GM23338 (cell line): ENCODE measurements around the gene SLBP. TPM values are rescaled to one million over a fixed set of nuclear protein-coding genes. Genes with fewer than 3 reads are reported as not detected.

ENCODE experiments used
- ATAC-seq: fragments of 200-7000 bp; cut with Tn5 transposase; 3 replicates; pipeline ENCODE4 v1.9.1; 2020
- DNase-seq: peaks from one replicate; pipeline ENCODE4 v3.0.0-alpha.2; 2015; ENCODE audit warnings: low spot score
- H2AFZ ChIP-seq: fragments of 200-600 bp; sonication (generic); 2 replicates; pipeline ENCODE4 v1.8.0; 2016; ENCODE audit warnings: antibody characterized with exemption, mild to moderate bottlenecking, moderate library complexity
- H3F3A ChIP-seq: fragments of 200-600 bp; sonication (generic); replicated peaks from 2 replicates; pipeline ENCODE4 v1.8.0; 2017; ENCODE audit warnings: antibody characterized with exemption, mixed run types, low read depth
- H3K27ac ChIP-seq: fragments of 200-600 bp; sonication (generic); 2 replicates; pipeline ENCODE4 v1.6.1; 2016; ENCODE audit warnings: low read depth
- H3K27me3 ChIP-seq: fragments of 200-600 bp; sonication (generic); 2 replicates; pipeline ENCODE4 v1.8.0; 2016; ENCODE audit warnings: mild to moderate bottlenecking, mixed run types, moderate library complexity; ENCODE audit not compliant: insufficient read depth
- H3K36me3 ChIP-seq: fragments of 200-600 bp; sonication (generic); 2 replicates; pipeline ENCODE4 v1.8.0; 2016; ENCODE audit warnings: mild to moderate bottlenecking; ENCODE audit not compliant: insufficient read depth
- H3K4me1 ChIP-seq: fragments of 200-600 bp; sonication (generic); 2 replicates; pipeline ENCODE4 v1.8.0; 2016; ENCODE audit warnings: mild to moderate bottlenecking, moderate library complexity; ENCODE audit not compliant: insufficient read depth
- H3K4me2 ChIP-seq: fragments of 200-600 bp; sonication (generic); 2 replicates; pipeline ENCODE4 v1.7.1; 2017; ENCODE audit warnings: mixed run types
- H3K4me3 ChIP-seq: fragments of 200-600 bp; sonication (generic); 2 replicates; pipeline ENCODE4 v1.6.1; 2016; ENCODE audit warnings: mixed run types
- H3K79me2 ChIP-seq: fragments of 200-600 bp; sonication (generic); replicated peaks from 2 replicates; pipeline ENCODE4 v1.8.0; 2017; ENCODE audit warnings: mild to moderate bottlenecking; ENCODE audit not compliant: insufficient read depth
- H3K9me2 ChIP-seq: fragments of 200-600 bp; sonication (generic); 2 replicates; pipeline ENCODE4 v1.8.0; 2017; ENCODE audit not compliant: insufficient read depth
- H4K20me1 ChIP-seq: fragments of 200-600 bp; sonication (generic); replicated peaks from 2 replicates; pipeline ENCODE4 v1.8.0; 2017; ENCODE audit warnings: mild to moderate bottlenecking; ENCODE audit not compliant: insufficient read depth
- H3K27ac Mint-ChIP-seq: 2 replicates; pipeline ENCODE4 v1.8.0; 2020; ENCODE audit warnings: inconsistent platforms, mild to moderate bottlenecking, moderate library complexity, mixed read lengths
- H3K27me3 Mint-ChIP-seq: 3 replicates; pipeline ENCODE4 v1.8.0; 2022; ENCODE audit warnings: low read depth, mild to moderate bottlenecking, moderate library complexity, mixed read lengths, inconsistent platforms; ENCODE audit not compliant: insufficient read depth, poor library complexity
- H3K36me3 Mint-ChIP-seq: 3 replicates; pipeline ENCODE4 v1.8.0; 2021; ENCODE audit warnings: low read depth, mild to moderate bottlenecking, inconsistent platforms, moderate library complexity, mixed read lengths
- H3K4me1 Mint-ChIP-seq: 3 replicates; pipeline ENCODE4 v1.8.0; 2020; ENCODE audit warnings: mild to moderate bottlenecking, inconsistent platforms, mixed read lengths
- H3K4me3 Mint-ChIP-seq: 3 replicates; pipeline ENCODE4 v1.8.0; 2021; ENCODE audit warnings: moderate library complexity, mild to moderate bottlenecking, inconsistent platforms, mixed read lengths
- H3K9me3 Mint-ChIP-seq: 3 replicates; pipeline ENCODE4 v1.8.0; 2020; ENCODE audit warnings: moderate library complexity, mild to moderate bottlenecking, inconsistent platforms, mixed read lengths
- EZH2phosphoT487 ChIP-seq: fragments of 200-600 bp; sonication (generic); IDR thresholded peaks from one replicate; pipeline ENCODE4 v1.8.1; 2018; ENCODE audit warnings: antibody characterized with exemption; ENCODE audit not compliant: unreplicated experiment
- JUNB ChIP-seq: IDR thresholded peaks from one replicate; pipeline ENCODE4 v1.6.1; 2016; ENCODE audit warnings: antibody characterized with exemption; ENCODE audit not compliant: unreplicated experiment
- ZNF114 ChIP-seq: fragments of 250-450 bp; sonication (Bioruptor Pico); IDR thresholded peaks from 2 replicates; pipeline ENCODE4 v1.5.0; 2020; ENCODE audit warnings: mild to moderate bottlenecking, moderate library complexity
- ZNF462 ChIP-seq: fragments of 250-450 bp; sonication (Bioruptor Pico); IDR thresholded peaks from 2 replicates; pipeline ENCODE4 v1.5.0; 2020; ENCODE audit warnings: mild to moderate bottlenecking, moderate library complexity
- polyA plus RNA-seq: library from polyadenylated mRNA; unstranded; fragments of >200 nt; fragmentation: Nextera tagmentation; extraction: Ambion mirVana; gene quantifications from 2 replicates; pipeline ENCODE4 v1.2.1, GENCODE V29; 2016
- total RNA-seq: library from RNA; depleted of rRNA; stranded (reverse); fragments of >200 nt; shearing (Covaris generic); gene quantifications from 2 replicates; pipeline ENCODE4 v1.2.3, GENCODE V29; 2014
- TF ChIP-seq, protein P1 (sequence below): IDR thresholded peaks from one replicate; pipeline ENCODE4 v1.6.1; 2018; ENCODE audit warnings: antibody characterized with exemption; ENCODE audit not compliant: unreplicated experiment
- TF ChIP-seq, protein P2 (sequence below), 2 experiments: fragments of 200-600 bp in 1 of 2; sonication (generic) in 1 of 2; conservative IDR thresholded peaks; 2 replicates each; pipeline versions ENCODE4 v1.5.1 to v1.6.1; 2016 to 2017; ENCODE audit warnings: antibody characterized with exemption in 2 of 2, low read depth in 2 of 2, mild to moderate bottlenecking in 2 of 2, moderate library complexity in 1 of 2
- TF ChIP-seq, protein P3 (sequence below): IDR thresholded peaks from 2 replicates; pipeline ENCODE4 v1.6.1; 2016; ENCODE audit warnings: antibody characterized with exemption

The SLBP gene
- total and polyA plus RNA-seq, 2 experiments from 2014 or later = 54.4 to 58.6 TPM

DNA sequence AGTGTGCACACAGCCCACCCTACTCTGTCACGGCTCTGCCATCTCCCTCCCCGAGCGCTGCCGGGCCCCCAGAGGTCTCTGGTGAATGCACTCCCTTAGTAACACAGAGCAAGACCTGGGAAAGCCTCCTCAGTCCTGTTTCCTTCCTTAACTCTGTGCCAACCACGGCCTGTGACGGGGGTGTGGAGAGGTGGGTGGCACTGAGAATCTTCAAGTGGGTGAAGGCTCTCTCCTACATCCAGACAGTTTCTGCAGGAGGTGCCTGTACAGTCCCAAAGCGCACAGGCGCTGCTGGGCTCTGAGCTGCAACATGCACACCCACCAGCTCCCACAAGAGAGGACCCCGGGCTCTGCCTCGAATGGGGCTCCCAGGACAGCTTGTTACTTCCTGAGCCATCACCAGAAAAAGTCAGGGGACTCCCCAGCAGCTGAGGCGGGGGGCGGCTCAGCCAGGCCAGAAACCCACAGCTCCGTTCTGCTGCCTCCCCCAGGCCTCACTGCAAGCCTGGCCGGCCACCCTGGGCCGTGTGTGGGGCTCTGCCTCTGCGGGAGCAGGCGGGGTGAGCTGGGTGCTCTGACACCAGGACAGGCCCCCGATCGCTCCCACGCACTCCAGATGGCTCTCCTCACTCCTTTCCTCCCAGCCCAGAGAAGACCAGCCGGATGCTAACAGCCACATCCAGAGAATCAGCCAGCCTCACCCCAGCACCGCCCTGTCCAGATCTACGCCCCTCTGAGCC is 57.7 kb downstream of the SLBP start (continued):
- TF ChIP-seq, protein P1, sequence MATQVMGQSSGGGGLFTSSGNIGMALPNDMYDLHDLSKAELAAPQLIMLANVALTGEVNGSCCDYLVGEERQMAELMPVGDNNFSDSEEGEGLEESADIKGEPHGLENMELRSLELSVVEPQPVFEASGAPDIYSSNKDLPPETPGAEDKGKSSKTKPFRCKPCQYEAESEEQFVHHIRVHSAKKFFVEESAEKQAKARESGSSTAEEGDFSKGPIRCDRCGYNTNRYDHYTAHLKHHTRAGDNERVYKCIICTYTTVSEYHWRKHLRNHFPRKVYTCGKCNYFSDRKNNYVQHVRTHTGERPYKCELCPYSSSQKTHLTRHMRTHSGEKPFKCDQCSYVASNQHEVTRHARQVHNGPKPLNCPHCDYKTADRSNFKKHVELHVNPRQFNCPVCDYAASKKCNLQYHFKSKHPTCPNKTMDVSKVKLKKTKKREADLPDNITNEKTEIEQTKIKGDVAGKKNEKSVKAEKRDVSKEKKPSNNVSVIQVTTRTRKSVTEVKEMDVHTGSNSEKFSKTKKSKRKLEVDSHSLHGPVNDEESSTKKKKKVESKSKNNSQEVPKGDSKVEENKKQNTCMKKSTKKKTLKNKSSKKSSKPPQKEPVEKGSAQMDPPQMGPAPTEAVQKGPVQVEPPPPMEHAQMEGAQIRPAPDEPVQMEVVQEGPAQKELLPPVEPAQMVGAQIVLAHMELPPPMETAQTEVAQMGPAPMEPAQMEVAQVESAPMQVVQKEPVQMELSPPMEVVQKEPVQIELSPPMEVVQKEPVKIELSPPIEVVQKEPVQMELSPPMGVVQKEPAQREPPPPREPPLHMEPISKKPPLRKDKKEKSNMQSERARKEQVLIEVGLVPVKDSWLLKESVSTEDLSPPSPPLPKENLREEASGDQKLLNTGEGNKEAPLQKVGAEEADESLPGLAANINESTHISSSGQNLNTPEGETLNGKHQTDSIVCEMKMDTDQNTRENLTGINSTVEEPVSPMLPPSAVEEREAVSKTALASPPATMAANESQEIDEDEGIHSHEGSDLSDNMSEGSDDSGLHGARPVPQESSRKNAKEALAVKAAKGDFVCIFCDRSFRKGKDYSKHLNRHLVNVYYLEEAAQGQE = no peak
- TF ChIP-seq, protein P2, sequence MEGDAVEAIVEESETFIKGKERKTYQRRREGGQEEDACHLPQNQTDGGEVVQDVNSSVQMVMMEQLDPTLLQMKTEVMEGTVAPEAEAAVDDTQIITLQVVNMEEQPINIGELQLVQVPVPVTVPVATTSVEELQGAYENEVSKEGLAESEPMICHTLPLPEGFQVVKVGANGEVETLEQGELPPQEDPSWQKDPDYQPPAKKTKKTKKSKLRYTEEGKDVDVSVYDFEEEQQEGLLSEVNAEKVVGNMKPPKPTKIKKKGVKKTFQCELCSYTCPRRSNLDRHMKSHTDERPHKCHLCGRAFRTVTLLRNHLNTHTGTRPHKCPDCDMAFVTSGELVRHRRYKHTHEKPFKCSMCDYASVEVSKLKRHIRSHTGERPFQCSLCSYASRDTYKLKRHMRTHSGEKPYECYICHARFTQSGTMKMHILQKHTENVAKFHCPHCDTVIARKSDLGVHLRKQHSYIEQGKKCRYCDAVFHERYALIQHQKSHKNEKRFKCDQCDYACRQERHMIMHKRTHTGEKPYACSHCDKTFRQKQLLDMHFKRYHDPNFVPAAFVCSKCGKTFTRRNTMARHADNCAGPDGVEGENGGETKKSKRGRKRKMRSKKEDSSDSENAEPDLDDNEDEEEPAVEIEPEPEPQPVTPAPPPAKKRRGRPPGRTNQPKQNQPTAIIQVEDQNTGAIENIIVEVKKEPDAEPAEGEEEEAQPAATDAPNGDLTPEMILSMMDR (conservative IDR thresholded peaks at IDR 0.05; ENCODE audit: low read depth in 2 of 2) = no peak
- no peak for TF ChIP-seq ZNF114 (CRISPR knock-in tag)

GRCh38 chr4:1653776-1654175 is 58.3 kb downstream of the SLBP start:
- DNase-seq (no peak), ATAC-seq (no peak)
- peaks cover 7% of the 10 kb centered on the region for H3K27me3 Mint-ChIP-seq

More at GRCh38 chr4:1653776-1654175, 58.3 kb downstream of the SLBP start:
- Mint-ChIP-seq H3K4me3 (no peak overlapping the region), H3K4me1 (no peaks in the 10 kb centered on the region), H3K36me3 (peaks cover 4% of the 10 kb centered on the region; the same call in 2 of the 3 replicates), H3K9me3 (peaks cover 4% of the 10 kb centered on the region; the same call in 1 of the 3 replicates), H3K27ac (no peak overlapping the region)
- no peaks in the 10 kb centered on the region for H3K4me1 ChIP-seq
- no peak for TF ChIP-seq ZNF462
- TF ChIP-seq, protein P3, sequence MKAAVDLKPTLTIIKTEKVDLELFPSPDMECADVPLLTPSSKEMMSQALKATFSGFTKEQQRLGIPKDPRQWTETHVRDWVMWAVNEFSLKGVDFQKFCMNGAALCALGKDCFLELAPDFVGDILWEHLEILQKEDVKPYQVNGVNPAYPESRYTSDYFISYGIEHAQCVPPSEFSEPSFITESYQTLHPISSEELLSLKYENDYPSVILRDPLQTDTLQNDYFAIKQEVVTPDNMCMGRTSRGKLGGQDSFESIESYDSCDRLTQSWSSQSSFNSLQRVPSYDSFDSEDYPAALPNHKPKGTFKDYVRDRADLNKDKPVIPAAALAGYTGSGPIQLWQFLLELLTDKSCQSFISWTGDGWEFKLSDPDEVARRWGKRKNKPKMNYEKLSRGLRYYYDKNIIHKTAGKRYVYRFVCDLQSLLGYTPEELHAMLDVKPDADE = no peak
- no peak for TF ChIP-seq JUNB
- no peak for TF ChIP-seq EZH2phosphoT487
- no peak overlapping the region for H3K4me3 ChIP-seq
- no peaks in the 10 kb centered on the region for H3K79me2 ChIP-seq
- no peak overlapping the region for H3K4me2 ChIP-seq
- no peaks in the 10 kb centered on the region for H3K27me3 ChIP-seq
- H2AFZ ChIP-seq = no peak overlapping the region
- H3K27ac ChIP-seq = no peak overlapping the region
- no peaks in the 10 kb centered on the region for H3F3A ChIP-seq
- no peaks in the 10 kb centered on the region for H4K20me1 ChIP-seq
- no peaks in the 10 kb centered on the region for H3K36me3 ChIP-seq
- H3K9me2 ChIP-seq = no peaks in the 10 kb centered on the region
